HepG2 (cell line): ENCODE results near the gene TMEM253. TPM values are rescaled to one million over a fixed set of nuclear protein-coding genes. Genes with fewer than 3 reads are reported as not detected.

ENCODE experiments used
- ATF2 ChIP-seq: sonication (generic); formaldehyde crosslinking; IDR thresholded peaks from 2 replicates; pipeline ENCODE4 v1.4.0; 2020; ENCODE audit warnings: missing genetic modification reagents
- ATRX ChIP-seq: sonication (generic); formaldehyde crosslinking; IDR thresholded peaks from 2 replicates; pipeline ENCODE4 v1.4.0; 2020; ENCODE audit warnings: missing genetic modification reagents, borderline replicate concordance
- BRF2 ChIP-seq: sonication (generic); formaldehyde crosslinking; IDR thresholded peaks from 2 replicates; pipeline ENCODE4 v1.8.1; 2022; ENCODE audit warnings: mild to moderate bottlenecking, missing genetic modification reagents
- CBX1 ChIP-seq: IDR thresholded peaks from one replicate; pipeline ENCODE4 v1.6.1; 2016; ENCODE audit warnings: antibody characterized with exemption, low read depth
- DMTF1 ChIP-seq: sonication (generic); formaldehyde crosslinking; IDR thresholded peaks from 2 replicates; pipeline ENCODE4 v1.4.0; 2020; ENCODE audit warnings: mild to moderate bottlenecking, missing genetic modification reagents
- HNRNPLL ChIP-seq: fragments of 200-400 bp; formaldehyde crosslinking; IDR thresholded peaks from 2 replicates; pipeline ENCODE4 v1.6.1; 2017; ENCODE audit warnings: mild to moderate bottlenecking, low read depth, low read length; ENCODE audit not compliant: poor library complexity, severe bottlenecking
- ISL2 ChIP-seq: sonication (generic); formaldehyde crosslinking; IDR thresholded peaks from 2 replicates; pipeline ENCODE4 v1.5.0; 2020; ENCODE audit warnings: missing genetic modification reagents
- LCORL ChIP-seq, 2 experiments: fragments of 450-650 bp in 1 of 2; sonication (generic) in 1 of 2; formaldehyde crosslinking in 1 of 2; IDR thresholded peaks; 2 replicates each; pipeline versions ENCODE4 v1.5.0 to v1.6.1; 2017 to 2020; ENCODE audit warnings: antibody characterized with exemption in 1 of 2, missing genetic modification reagents in 1 of 2
- MIXL1 ChIP-seq: IDR thresholded peaks from 2 replicates; pipeline ENCODE4 v1.6.1; 2016
- MLX ChIP-seq: IDR thresholded peaks from 2 replicates; pipeline ENCODE4 v1.6.1; 2016
- NAIF1 ChIP-seq: sonication (generic); formaldehyde crosslinking; IDR thresholded peaks from 2 replicates; pipeline ENCODE4 v1.5.0; 2020; ENCODE audit warnings: mild to moderate bottlenecking, missing genetic modification reagents, borderline replicate concordance
- NFATC3 ChIP-seq: sonication (generic); formaldehyde crosslinking; IDR thresholded peaks from 2 replicates; pipeline ENCODE4 v1.5.1; 2020; ENCODE audit warnings: mild to moderate bottlenecking, missing genetic modification reagents
- PLSCR1 ChIP-seq: sonication (generic); formaldehyde crosslinking; IDR thresholded peaks from 2 replicates; pipeline ENCODE4 v1.5.0; 2020; ENCODE audit warnings: missing genetic modification reagents, mild to moderate bottlenecking, borderline replicate concordance
- SETDB1 ChIP-seq: sonication (generic); formaldehyde crosslinking; IDR thresholded peaks from 2 replicates; pipeline ENCODE4 v1.5.1; 2020; ENCODE audit warnings: missing genetic modification reagents, mild to moderate bottlenecking, borderline replicate concordance
- ZFP1 ChIP-seq: IDR thresholded peaks from 2 replicates; pipeline ENCODE4 v1.6.1; 2016
- ZMAT5 ChIP-seq: sonication (generic); formaldehyde crosslinking; IDR thresholded peaks from 2 replicates; pipeline ENCODE4 v1.5.0; 2020; ENCODE audit warnings: mild to moderate bottlenecking, low read depth, missing genetic modification reagents, borderline replicate concordance
- ZNF264 ChIP-seq: sonication (generic); formaldehyde crosslinking; IDR thresholded peaks from 2 replicates; pipeline ENCODE4 v1.4.0; 2020; ENCODE audit warnings: missing genetic modification reagents
- ZNF549 ChIP-seq: sonication (generic); formaldehyde crosslinking; IDR thresholded peaks from 2 replicates; pipeline ENCODE4 v1.5.0; 2020; ENCODE audit warnings: missing genetic modification reagents
- ZNF557 ChIP-seq: sonication (generic); formaldehyde crosslinking; IDR thresholded peaks from 2 replicates; pipeline ENCODE4 v1.4.0; 2020; ENCODE audit warnings: missing genetic modification reagents
- ZNF564 ChIP-seq: sonication (generic); formaldehyde crosslinking; IDR thresholded peaks from 2 replicates; pipeline ENCODE4 v1.8.1; 2023; ENCODE audit warnings: mild to moderate bottlenecking, missing genetic modification reagents
- ZSCAN5A ChIP-seq: sonication (generic); formaldehyde crosslinking; IDR thresholded peaks from 2 replicates; pipeline ENCODE4 v1.8.0; 2022; ENCODE audit warnings: mild to moderate bottlenecking, missing genetic modification reagents, borderline replicate concordance
- ZSCAN9 ChIP-seq: IDR thresholded peaks from 2 replicates; pipeline ENCODE4 v1.6.1; 2016; ENCODE audit warnings: borderline replicate concordance
- polyA plus RNA-seq, 8 experiments: library from polyadenylated mRNA; depleted of rRNA in 3 of 8; stranded (reverse) in 7 of 8; unstranded in 1 of 8; fragments of >200 nt; fragmentation: Illumina TruSeq in 4 of 8; extraction: Trizol in 4 of 8; gene quantifications; 2 replicates each; pipeline versions ENCODE4 v1.2.1 to v1.2.3, GENCODE V29; 2011 to 2016; ENCODE audit warnings: low read depth in 4 of 8, missing spikeins in 1 of 8, mixed read lengths in 1 of 8; ENCODE audit not compliant: insufficient read depth in 1 of 8
- total RNA-seq, 5 experiments: library from RNA; depleted of rRNA; stranded (reverse); fragments of >200 nt; fragmentation: Illumina TruSeq; extraction: Trizol; gene quantifications; 2 replicates each; pipeline ENCODE4 v1.2.3, GENCODE V29; 2016; ENCODE audit warnings: low read depth in 1 of 5

Gene TMEM253
- total and polyA plus RNA-seq, 2 of the 13 experiments (the other 11 are each of a cell fraction or from before 2014, with no cell fraction given) = 0.29 to 0.45 TPM

- TF ChIP-seq LCORL (IDR thresholded peaks at IDR 0.05) (no peak), LCORL (CRISPR knock-in tag; IDR thresholded peaks at IDR 0.05) (peak; percentile 93), PLSCR1 (CRISPR knock-in tag) (peak; percentile 83; the same call in 1 of the 2 replicates), CBX1 (peak; percentile 93), HNRNPLL (peak; percentile 91), ZFP1 (CRISPR knock-in tag) (peak; percentile 84), ZMAT5 (no peak), BRF2 (CRISPR knock-in tag) (peak; percentile 100), DMTF1 (no peak), ISL2 (CRISPR knock-in tag) (peak; percentile 79), ATF2 (peak; percentile 87), NAIF1 (CRISPR knock-in tag) (peak; percentile 96), NFATC3 (no peak; the same call in 1 of the 2 replicates), ATRX (CRISPR knock-in tag) (no peak), ZNF264 (CRISPR knock-in tag) (peak; percentile 96), SETDB1 (no peak), ZNF557 (CRISPR knock-in tag) (peak; percentile 98), MLX (peak; percentile 61), MIXL1 (CRISPR knock-in tag) (peak; percentile 56), ZNF549 (peak; percentile 96), ZNF564 (CRISPR knock-in tag) (peak; percentile 98), ZSCAN5A (CRISPR knock-in tag) (peak; percentile 100), ZSCAN9 (CRISPR knock-in tag) (peak; percentile 81)
Observed at GRCh38 chr14:21103710-21104447, 3.0 kb downstream of the TMEM253 start (continued).
